C4-2B (cell line): ENCODE measurements around the gene TBX5.

ENCODE experiments used
- CTCF ChIP-seq: fragments of 450-650 bp; conservative IDR thresholded peaks from 2 replicates; pipeline ENCODE4 v1.5.1; 2017; ENCODE audit warnings: mild to moderate bottlenecking
- ZFX ChIP-seq: fragments of 450-650 bp; IDR thresholded peaks from 2 replicates; pipeline ENCODE4 v1.6.1; 2017

GRCh38 chr12:114451657-114452056, 45.7 kb upstream of the TBX5 start:
- no peak for TF ChIP-seq CTCF
- TF ChIP-seq ZFX: no peak
